ENCODE data around the gene TCF25. TPM values are rescaled to one million over a fixed set of nuclear protein-coding genes. Genes with fewer than 3 reads are reported as not detected.
A peak's percentile ranks its signal among the peaks of the same experiment; 100 is the strongest.
"Not testable (repeated sequence)": the region's sequence is repeated elsewhere in the genome, so short reads cannot be mapped to it uniquely, and the experiment has no call there.

TCF25 gene
- total RNA-seq, 4 donors from 2014 or later, result 144 to 266 (median 201) TPM

DNA sequence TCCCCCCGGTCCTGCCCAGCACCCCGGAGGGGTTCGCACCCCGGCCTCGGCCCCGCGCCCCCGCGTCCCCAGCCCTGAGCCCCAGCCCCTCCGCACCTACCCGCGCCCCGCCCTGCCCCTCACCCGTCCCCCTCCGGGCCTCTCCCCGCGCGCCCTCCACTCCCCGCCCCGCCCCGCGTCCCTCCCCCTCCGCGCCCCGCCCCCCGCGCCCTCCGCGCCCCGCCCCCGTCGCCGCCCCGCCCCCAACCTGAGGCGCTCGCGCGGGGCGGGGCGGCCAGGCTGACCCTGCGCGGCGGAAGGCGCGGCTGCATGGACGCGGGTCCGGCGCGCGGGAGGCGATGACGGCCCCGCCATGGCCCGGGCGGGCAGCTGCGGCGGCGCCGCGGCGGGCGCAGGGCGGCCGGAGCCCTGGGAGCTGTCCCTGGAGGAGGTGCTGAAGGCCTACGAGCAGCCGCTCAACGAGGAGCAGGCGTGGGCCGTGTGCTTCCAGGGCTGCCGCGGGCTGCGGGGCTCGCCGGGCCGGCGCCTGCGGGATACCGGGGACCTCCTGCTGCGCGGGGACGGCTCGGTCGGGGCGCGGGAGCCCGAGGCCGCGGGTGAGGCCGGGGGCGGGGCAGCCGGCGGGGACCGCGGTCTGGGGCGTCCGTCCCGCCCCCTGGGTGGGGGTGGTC is 45.1 kb upstream of the TCF25 start, which contains the start of gene SPIRE2:
Gene SPIRE2 (plus strand): TSS at position 277 of the 671 bp plus-strand sequence. CDS start 76 bp downstream, at position 353.
- 0% methylated on average over 1 of the region's 98 CpGs; no CpG with 5 or more reads in 1 of the 2 donors for WGBS, 2 donors
- TF ChIP-seq, protein P1, sequence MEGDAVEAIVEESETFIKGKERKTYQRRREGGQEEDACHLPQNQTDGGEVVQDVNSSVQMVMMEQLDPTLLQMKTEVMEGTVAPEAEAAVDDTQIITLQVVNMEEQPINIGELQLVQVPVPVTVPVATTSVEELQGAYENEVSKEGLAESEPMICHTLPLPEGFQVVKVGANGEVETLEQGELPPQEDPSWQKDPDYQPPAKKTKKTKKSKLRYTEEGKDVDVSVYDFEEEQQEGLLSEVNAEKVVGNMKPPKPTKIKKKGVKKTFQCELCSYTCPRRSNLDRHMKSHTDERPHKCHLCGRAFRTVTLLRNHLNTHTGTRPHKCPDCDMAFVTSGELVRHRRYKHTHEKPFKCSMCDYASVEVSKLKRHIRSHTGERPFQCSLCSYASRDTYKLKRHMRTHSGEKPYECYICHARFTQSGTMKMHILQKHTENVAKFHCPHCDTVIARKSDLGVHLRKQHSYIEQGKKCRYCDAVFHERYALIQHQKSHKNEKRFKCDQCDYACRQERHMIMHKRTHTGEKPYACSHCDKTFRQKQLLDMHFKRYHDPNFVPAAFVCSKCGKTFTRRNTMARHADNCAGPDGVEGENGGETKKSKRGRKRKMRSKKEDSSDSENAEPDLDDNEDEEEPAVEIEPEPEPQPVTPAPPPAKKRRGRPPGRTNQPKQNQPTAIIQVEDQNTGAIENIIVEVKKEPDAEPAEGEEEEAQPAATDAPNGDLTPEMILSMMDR (IDR thresholded peaks at IDR 0.05), result no peak
- TF ChIP-seq POLR2A (IDR thresholded peaks at IDR 0.05), result peak in 1 of 2 donors; percentile 19
- Histone ChIP-seq H3K4me3 (replicated peaks in 1 of 3) (peak within 1 kb of the TSS in 1 of 3 donors; percentile 46), H3K4me1 (peaks cover 24 to 41% of the 10 kb centered on the region in 2 donors), H3K9me3 (no peaks in the 10 kb centered on the region), H3K36me3 (no peaks in the 10 kb centered on the region), H3K27ac (peak within 1 kb of the TSS; percentile 70 to 92 (median 74)), H3K27me3 (no peaks in the 10 kb centered on the region)
- DNase-seq, result peak; percentile 73 to 79
- intact Hi-C loops (cut with DNase I), result no loop called here

DNA sequence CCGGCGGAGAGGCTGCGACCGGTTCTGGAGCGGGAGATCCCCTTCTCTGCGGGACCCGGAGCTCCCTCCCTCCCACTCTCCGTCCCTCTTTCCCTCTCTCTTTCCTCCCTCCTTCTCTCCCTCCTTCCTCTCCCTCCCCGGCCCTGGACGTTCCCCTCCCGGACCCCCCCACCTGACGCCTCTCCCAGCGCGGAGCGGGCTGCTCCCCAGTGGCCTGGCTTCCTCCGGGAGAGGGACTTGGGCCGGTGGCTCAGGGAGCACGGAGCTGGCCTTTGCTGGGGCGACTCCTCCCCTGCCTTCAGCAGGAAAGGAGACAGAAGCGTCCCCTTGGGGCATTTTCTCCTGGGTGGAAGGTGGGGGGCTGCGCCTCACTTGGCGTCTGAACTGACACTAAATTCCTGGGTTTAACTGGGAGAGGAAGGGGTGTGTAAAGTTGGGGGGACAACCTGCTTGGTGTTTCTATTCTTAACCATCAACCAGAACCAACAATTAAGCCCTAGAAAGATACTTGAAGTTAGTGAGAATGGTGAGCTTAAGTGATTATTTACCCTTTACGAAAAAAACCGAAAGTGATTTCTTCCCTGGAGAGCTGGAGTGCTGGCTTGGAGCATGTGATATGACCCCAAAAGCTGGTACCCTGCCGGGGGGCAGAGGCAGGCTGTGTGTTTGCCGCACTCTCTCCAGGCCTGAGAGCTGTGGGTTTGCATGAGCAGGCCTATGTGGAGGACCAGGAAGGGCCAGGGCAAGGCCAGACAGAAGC is 44.3 kb upstream of the TCF25 start:
- no peaks in the 10 kb centered on the region for H3K27me3 ChIP-seq
- H3K27ac ChIP-seq, result peak overlapping the region; percentile 2 to 28 (median 3)
- no peaks in the 10 kb centered on the region for H3K36me3 ChIP-seq
- H3K9me3 ChIP-seq, result no peaks in the 10 kb centered on the region
- intact Hi-C loops (cut with DNase I), result no loop called here
- peaks cover 24 to 36% of the 10 kb centered on the region in 2 donors for H3K4me1 ChIP-seq
- 7 to 12% methylated on average over 24 to 25 of the region's 26 CpGs for WGBS, 2 donors
- H3K4me3 ChIP-seq (replicated peaks in 1 of 3), result peak overlapping the region in 1 of 3 donors; percentile 26
- peak; percentile 40 to 44 for DNase-seq
- no peak for TF ChIP-seq POLR2A (IDR thresholded peaks at IDR 0.05)
- TF ChIP-seq, protein P1 (IDR thresholded peaks at IDR 0.05), result no peak

DNA sequence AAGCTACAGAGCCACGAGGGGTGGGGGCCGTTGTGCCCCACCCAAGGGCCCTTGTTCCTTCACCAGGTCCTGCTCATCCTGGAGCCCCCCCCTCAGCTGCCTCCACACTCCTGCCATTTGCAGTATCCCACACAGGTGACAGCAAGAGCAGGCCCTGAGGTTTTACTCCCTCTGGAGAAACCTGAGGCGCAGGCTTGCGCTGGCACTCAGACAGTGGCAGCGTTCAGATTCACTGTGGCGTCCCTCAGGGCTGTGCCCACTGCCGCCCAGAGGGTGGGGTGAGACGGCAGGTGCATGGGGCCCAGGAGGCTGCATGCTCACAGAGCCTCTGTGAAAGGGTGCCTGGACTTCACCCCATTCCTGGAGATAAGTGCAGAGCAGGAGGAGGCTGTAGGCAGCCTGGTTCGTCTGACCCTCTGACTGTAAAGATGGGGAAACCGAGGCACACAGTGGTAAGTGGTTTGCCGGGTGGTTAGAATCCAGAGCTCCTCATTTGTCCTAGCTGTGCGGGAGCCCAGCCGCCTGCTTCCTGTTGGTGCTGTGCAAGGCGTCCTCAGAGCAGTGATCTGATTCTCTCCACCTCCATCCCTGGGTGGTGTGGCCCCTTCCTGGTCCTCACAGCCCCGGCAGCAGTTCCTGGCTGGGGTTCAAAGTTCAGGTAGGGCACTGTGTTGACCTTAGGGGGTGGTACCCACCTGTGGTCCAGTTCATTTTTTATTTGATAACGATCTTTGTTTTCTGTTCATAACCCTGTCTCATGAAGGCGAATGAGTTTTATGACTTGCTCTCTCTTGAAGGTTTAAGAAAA is 43.6 kb upstream of the TCF25 start:
- TF ChIP-seq, protein P1 (IDR thresholded peaks at IDR 0.05), result no peak
- no peak for TF ChIP-seq POLR2A (IDR thresholded peaks at IDR 0.05)
- intact Hi-C loops (cut with DNase I), result no loop called here
- WGBS, 2 donors, result 58 to 79% methylated on average over 3 to 10 of the region's 17 CpGs
- Histone ChIP-seq H3K27ac (peak overlapping the region in 1 of 3 donors; percentile 2), H3K4me1 (peaks cover 24 to 36% of the 10 kb centered on the region in 2 donors), H3K27me3 (no peaks in the 10 kb centered on the region), H3K4me3 (replicated peaks in 1 of 3) (no peak overlapping the region), H3K9me3 (no peaks in the 10 kb centered on the region), H3K36me3 (no peaks in the 10 kb centered on the region)
- no peak for DNase-seq

DNA sequence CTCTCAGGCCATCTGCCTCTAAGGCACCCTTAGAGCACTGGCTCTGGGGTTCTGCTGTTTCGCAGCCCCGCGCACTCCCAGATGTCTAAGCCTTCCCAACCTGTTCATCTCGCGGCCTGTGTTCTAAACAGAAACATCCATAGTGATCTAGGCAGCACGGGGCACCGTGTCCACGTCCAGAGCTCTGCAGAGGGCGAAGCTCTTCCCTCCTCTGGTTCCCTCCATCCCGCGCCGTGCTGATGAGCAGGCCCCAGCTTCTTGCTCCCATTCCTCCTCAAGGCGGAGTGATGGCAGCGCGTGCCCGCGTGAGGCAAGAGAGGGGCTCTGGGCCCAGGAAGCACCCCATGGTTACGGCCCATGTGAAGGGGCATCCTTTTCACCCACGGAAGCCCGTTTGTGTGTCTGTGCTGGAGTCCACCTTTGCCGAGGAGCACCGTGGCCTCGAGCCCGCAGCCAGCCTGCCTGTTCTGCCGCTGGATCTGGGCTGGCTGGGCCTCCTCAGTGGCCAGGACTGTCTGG is 41.5 kb upstream of the TCF25 start:
- H3K36me3 ChIP-seq, result no peaks in the 10 kb centered on the region
- 92 to 93% methylated on average over 18 to 25 of the region's 25 CpGs for WGBS, 2 donors
- TF ChIP-seq, protein P1 (IDR thresholded peaks at IDR 0.05), result no peak
- TF ChIP-seq POLR2A (IDR thresholded peaks at IDR 0.05), result no peak
- peaks cover 16 to 27% of the 10 kb centered on the region in 2 donors for H3K4me1 ChIP-seq
- no peak overlapping the region for H3K4me3 ChIP-seq (replicated peaks in 1 of 3)
- H3K27ac ChIP-seq, result no peak overlapping the region
- H3K9me3 ChIP-seq, result no peaks in the 10 kb centered on the region
- intact Hi-C loops (cut with DNase I), result no loop called here
- no peak for DNase-seq
- H3K27me3 ChIP-seq, result no peaks in the 10 kb centered on the region

DNA sequence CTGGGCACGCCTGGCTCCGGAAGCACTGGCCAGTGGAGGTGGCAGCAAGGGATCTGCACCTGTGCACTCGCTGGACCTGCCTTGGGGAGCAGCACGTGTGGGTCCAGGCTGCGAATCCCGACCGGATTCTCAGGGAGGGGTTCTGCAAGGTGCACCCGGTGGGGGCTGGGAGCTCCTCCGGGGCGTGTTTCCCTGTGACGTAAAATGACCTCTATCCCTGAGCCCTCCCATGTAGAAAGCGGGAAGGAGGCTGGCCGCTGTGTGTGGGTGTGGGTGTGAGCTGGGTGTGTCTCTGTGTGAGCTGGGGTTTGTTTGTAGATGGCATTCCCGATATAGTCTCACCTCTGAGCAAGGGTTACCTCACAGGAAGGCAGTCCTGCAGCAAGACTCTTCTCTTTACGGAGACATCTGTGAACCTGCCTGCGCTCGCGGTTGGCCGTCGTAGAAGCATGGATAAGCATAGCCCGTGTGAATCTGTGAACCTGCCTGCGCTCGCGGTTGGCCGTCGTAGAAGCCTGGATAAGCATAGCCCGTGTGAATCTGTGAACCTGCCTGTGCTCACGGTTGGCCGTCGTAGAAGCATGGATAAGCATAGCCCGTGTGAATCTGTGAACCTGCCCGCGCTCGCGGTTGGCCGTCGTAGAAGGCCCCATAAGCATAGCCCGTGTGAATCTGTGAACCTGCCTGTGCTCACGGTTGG is 39.6 kb upstream of the TCF25 start:
- WGBS, 2 donors, result 88 to 97% methylated on average over 28 to 37 of the region's 39 CpGs
- not testable (repeated sequence) for H3K4me3 ChIP-seq (replicated peaks in 1 of 3)

DNA sequence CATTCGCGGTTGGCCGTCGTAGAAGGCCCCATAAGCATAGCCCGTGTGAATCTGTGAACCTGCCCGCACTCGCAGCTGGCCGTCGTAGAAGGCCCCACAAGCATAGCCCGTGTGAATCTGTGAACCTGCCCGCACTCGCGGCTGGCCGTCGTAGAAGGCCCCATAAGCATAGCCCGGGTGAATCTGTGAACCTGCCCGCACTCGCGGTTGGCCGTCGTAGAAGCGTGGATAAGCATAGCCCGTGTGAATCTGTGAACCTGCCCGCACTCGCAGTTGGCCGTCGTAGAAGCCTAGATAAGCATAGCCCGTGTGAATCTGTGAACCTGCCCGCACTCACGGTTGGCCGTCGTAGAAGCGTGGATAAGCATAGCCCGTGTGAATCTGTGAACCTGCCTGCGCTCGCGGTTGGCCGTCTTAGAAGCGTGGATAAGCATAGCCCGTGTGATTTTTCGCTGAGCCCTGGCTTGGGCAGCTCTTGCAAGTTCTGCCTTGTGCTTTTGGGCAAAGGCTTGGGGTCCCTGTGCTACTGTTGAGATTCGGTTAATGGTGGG is 38.5 kb upstream of the TCF25 start:
- H3K27ac ChIP-seq; DNase-seq; H3K36me3 ChIP-seq; H3K27me3 ChIP-seq; H3K9me3 ChIP-seq; H3K4me3 ChIP-seq (replicated peaks in 1 of 3); intact Hi-C loops (cut with DNase I): not testable (repeated sequence)
- WGBS, 2 donors, result 97 to 98% methylated on average over 39 to 42 of the region's 42 CpGs
- peaks cover 0 to 20% of the 10 kb centered on the region in 2 donors for H3K4me1 ChIP-seq

More for the DNA sequence above, 39.6 kb upstream of the TCF25 start:
- H3K36me3 ChIP-seq; H3K9me3 ChIP-seq; H3K27me3 ChIP-seq; H3K27ac ChIP-seq; DNase-seq; intact Hi-C loops (cut with DNase I): not testable (repeated sequence)
- peaks cover 7 to 26% of the 10 kb centered on the region in 2 donors for H3K4me1 ChIP-seq

DNA sequence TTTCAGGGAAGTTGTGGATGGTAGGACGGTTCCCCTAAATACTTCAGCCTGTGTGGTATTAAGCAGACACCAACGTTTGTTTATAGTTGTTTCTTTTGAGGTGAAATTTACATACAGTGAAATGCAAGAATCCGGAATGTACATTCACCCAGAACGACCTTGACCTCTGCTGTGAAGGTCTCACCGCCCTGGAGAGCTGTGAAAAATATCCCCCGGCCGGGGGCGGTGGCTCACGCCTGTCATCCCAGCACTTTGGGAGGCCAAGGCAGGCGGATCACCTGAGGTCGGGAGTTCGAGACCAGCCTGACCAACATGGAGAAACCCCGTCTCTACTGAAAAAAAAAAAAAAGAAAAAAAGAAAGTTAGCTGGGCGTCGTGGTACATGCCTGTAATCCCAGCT is 36.9 kb upstream of the TCF25 start:
- H3K4me1 ChIP-seq, result peaks cover 0 to 19% of the 10 kb centered on the region in 2 donors
- H3K27me3 ChIP-seq; H3K36me3 ChIP-seq; H3K4me3 ChIP-seq (replicated peaks in 1 of 3); H3K9me3 ChIP-seq; intact Hi-C loops (cut with DNase I); H3K27ac ChIP-seq; DNase-seq: not testable (repeated sequence)
- WGBS, 2 donors, result 87% methylated on average over 15 of the region's 15 CpGs

Data from thyroid gland (tissue), 4 donors.